Measurements from ENCODE around the gene PAM. TPM values are rescaled to one million over a fixed set of nuclear protein-coding genes. Genes with fewer than 3 reads are reported as not detected.
A peak's percentile ranks its signal among the peaks of the same experiment; 100 is the strongest.

Gene PAM
- polyA plus RNA-seq, 6 donors from 2014 or later: 0.62 to 3.5 (median 1.6) TPM; not detected in 1

- Mint-ChIP-seq H3K27ac (no peak overlapping the region), H3K36me3 (peaks cover 0 to 4% of the 10 kb centered on the region in 2 donors), H3K4me1 (no peaks in the 10 kb centered on the region), H3K27me3 (no peaks in the 10 kb centered on the region), H3K4me3 (no peak overlapping the region), H3K9me3 (no peaks in the 10 kb centered on the region)
- ATAC-seq (ENCODE audit: low read depth in 2 of 2) (no peak), DNase-seq (no peak)
These were observed 191.9 kb downstream of the PAM start for GRCh38 chr5:102946971-102947370.

GRCh38 chr5:102955488-102955887 is 200.4 kb downstream of the PAM start:
- ATAC-seq (ENCODE audit: low read depth in 2 of 2) (no peak), DNase-seq (no peak)
- Mint-ChIP-seq H3K9me3 (no peaks in the 10 kb centered on the region), H3K27ac (peak overlapping the region in 1 of 6 donors; percentile 38), H3K4me3 (no peak overlapping the region), H3K27me3 (no peaks in the 10 kb centered on the region), H3K36me3 (no peaks in the 10 kb centered on the region), H3K4me1 (no peaks in the 10 kb centered on the region)

- no peak for ATAC-seq (ENCODE audit: low read depth in 2 of 2)
- Mint-ChIP-seq H3K4me1 (no peaks in the 10 kb centered on the region), H3K9me3 (no peaks in the 10 kb centered on the region), H3K27ac (no peak overlapping the region), H3K27me3 (no peaks in the 10 kb centered on the region), H3K4me3 (no peak overlapping the region), H3K36me3 (no peaks in the 10 kb centered on the region)
- no peak for DNase-seq
These were observed 201.5 kb downstream of the PAM start for GRCh38 chr5:102956599-102956998.

GRCh38 chr5:102957141-102957540 is 202.0 kb downstream of the PAM start:
- ATAC-seq (ENCODE audit: low read depth in 2 of 2): no peak
- Mint-ChIP-seq H3K9me3 (no peaks in the 10 kb centered on the region), H3K27me3 (no peaks in the 10 kb centered on the region), H3K36me3 (no peaks in the 10 kb centered on the region), H3K4me1 (no peaks in the 10 kb centered on the region), H3K27ac (no peak overlapping the region), H3K4me3 (peak overlapping the region in 1 of 8 donors; percentile 21)
- no peak for DNase-seq

- Mint-ChIP-seq H3K36me3 (no peaks in the 10 kb centered on the region), H3K4me1 (no peaks in the 10 kb centered on the region), H3K27me3 (no peaks in the 10 kb centered on the region), H3K4me3 (no peak overlapping the region), H3K27ac (no peak overlapping the region), H3K9me3 (no peaks in the 10 kb centered on the region)
- no peak for ATAC-seq (ENCODE audit: low read depth in 2 of 2)
- DNase-seq: no peak
These were observed 203.4 kb downstream of the PAM start for GRCh38 chr5:102958481-102959011.

- DNase-seq: no peak
- peak overlapping the region in 1 of 6 donors; percentile 35 for H3K27ac Mint-ChIP-seq
- no peak for ATAC-seq (ENCODE audit: low read depth in 2 of 2)
- no peaks in the 10 kb centered on the region for H3K36me3 Mint-ChIP-seq
- no peaks in the 10 kb centered on the region for H3K9me3 Mint-ChIP-seq
- H3K4me3 Mint-ChIP-seq: no peak overlapping the region
- no peaks in the 10 kb centered on the region for H3K4me1 Mint-ChIP-seq
- H3K27me3 Mint-ChIP-seq: no peaks in the 10 kb centered on the region
These were observed 203.9 kb downstream of the PAM start for GRCh38 chr5:102959055-102959454.

- no peak for ATAC-seq (ENCODE audit: low read depth in 2 of 2)
- no peaks in the 10 kb centered on the region for H3K36me3 Mint-ChIP-seq
- no peaks in the 10 kb centered on the region for H3K27me3 Mint-ChIP-seq
- no peak overlapping the region for H3K4me3 Mint-ChIP-seq
- H3K4me1 Mint-ChIP-seq: no peaks in the 10 kb centered on the region
- no peaks in the 10 kb centered on the region for H3K9me3 Mint-ChIP-seq
- H3K27ac Mint-ChIP-seq: no peak overlapping the region
- no peak for DNase-seq
These were observed 206.6 kb downstream of the PAM start for GRCh38 chr5:102961671-102962070.

- Mint-ChIP-seq H3K36me3 (no peaks in the 10 kb centered on the region), H3K9me3 (no peaks in the 10 kb centered on the region), H3K27me3 (no peaks in the 10 kb centered on the region), H3K27ac (no peak overlapping the region), H3K4me3 (no peak overlapping the region), H3K4me1 (no peaks in the 10 kb centered on the region)
- no peak for DNase-seq
- ATAC-seq (ENCODE audit: low read depth in 2 of 2): no peak
These were observed 210.5 kb downstream of the PAM start for GRCh38 chr5:102965653-102966052.

GRCh38 chr5:102969641-102970040 is 214.5 kb downstream of the PAM start:
- Mint-ChIP-seq H3K4me3 (no peak overlapping the region), H3K27me3 (no peaks in the 10 kb centered on the region), H3K4me1 (no peaks in the 10 kb centered on the region), H3K36me3 (no peaks in the 10 kb centered on the region), H3K9me3 (no peaks in the 10 kb centered on the region), H3K27ac (no peak overlapping the region)
- DNase-seq (no peak), ATAC-seq (ENCODE audit: low read depth in 2 of 2) (no peak)

GRCh38 chr5:102971676-102972293 is 216.7 kb downstream of the PAM start:
- Mint-ChIP-seq H3K9me3 (no peaks in the 10 kb centered on the region), H3K4me3 (no peak overlapping the region), H3K27me3 (no peaks in the 10 kb centered on the region), H3K36me3 (no peaks in the 10 kb centered on the region), H3K27ac (no peak overlapping the region), H3K4me1 (no peaks in the 10 kb centered on the region)
- DNase-seq: no peak
- no peak for ATAC-seq (ENCODE audit: low read depth in 2 of 2)

GRCh38 chr5:102974177-102974576 is 219.1 kb downstream of the PAM start:
- ATAC-seq (ENCODE audit: low read depth in 2 of 2) (no peak), DNase-seq (no peak)
- Mint-ChIP-seq H3K36me3 (no peaks in the 10 kb centered on the region), H3K4me1 (no peaks in the 10 kb centered on the region), H3K27me3 (no peaks in the 10 kb centered on the region), H3K27ac (no peak overlapping the region), H3K4me3 (no peak overlapping the region), H3K9me3 (no peaks in the 10 kb centered on the region)

- DNase-seq (no peak), ATAC-seq (ENCODE audit: low read depth in 2 of 2) (no peak)
- Mint-ChIP-seq H3K27ac (no peak overlapping the region), H3K4me1 (no peaks in the 10 kb centered on the region), H3K27me3 (no peaks in the 10 kb centered on the region), H3K4me3 (no peak overlapping the region), H3K36me3 (no peaks in the 10 kb centered on the region), H3K9me3 (no peaks in the 10 kb centered on the region)
These were observed 219.9 kb downstream of the PAM start for GRCh38 chr5:102975045-102975444.

- Mint-ChIP-seq H3K4me3 (no peak overlapping the region), H3K9me3 (no peaks in the 10 kb centered on the region), H3K27me3 (no peaks in the 10 kb centered on the region), H3K36me3 (no peaks in the 10 kb centered on the region), H3K4me1 (no peaks in the 10 kb centered on the region), H3K27ac (no peak overlapping the region)
- ATAC-seq (ENCODE audit: low read depth in 2 of 2): no peak
- DNase-seq: no peak
These were observed 220.5 kb downstream of the PAM start for GRCh38 chr5:102975457-102976182.

GRCh38 chr5:102981957-102982635 is 227.0 kb downstream of the PAM start:
- Mint-ChIP-seq H3K4me1 (no peaks in the 10 kb centered on the region), H3K4me3 (no peak overlapping the region), H3K9me3 (peaks cover 6 to 32% (median 18%) of the 10 kb centered on the region in 7 donors), H3K36me3 (peaks cover 8 to 14% of the 10 kb centered on the region in 2 donors), H3K27me3 (no peaks in the 10 kb centered on the region), H3K27ac (no peak overlapping the region)
- DNase-seq (no peak), ATAC-seq (ENCODE audit: low read depth in 2 of 2) (no peak)
